A549 (cell line): ENCODE measurements around the gene AP3S2.

ENCODE experiments used
- CBX8 ChIP-seq: fragments of 200-600 bp; sonication (generic); IDR thresholded peaks from 2 replicates; pipeline ENCODE4 v1.6.1; 2016
- CTCF ChIP-seq: fragments of >200 bp; sonication (Bioruptor Twin); formaldehyde crosslinking; IDR thresholded peaks from 3 replicates; pipeline ENCODE4 v1.5.1; 2016
- FOSL2 ChIP-seq, 2 experiments: fragments of 450-650 bp in 1 of 2; fragments of >200 bp in 1 of 2; sonication (Bioruptor Twin) in 1 of 2; formaldehyde crosslinking; IDR thresholded peaks; 2 replicates each; pipeline versions ENCODE4 v1.5.0 to v1.6.1; 2016 to 2020; ENCODE audit warnings: mild to moderate bottlenecking in 1 of 2, moderate library complexity in 1 of 2
- HES2 ChIP-seq: fragments of >200 bp; sonication (Bioruptor Twin); formaldehyde crosslinking; IDR thresholded peaks from 2 replicates; pipeline ENCODE4 v1.6.1; 2016
- MYC ChIP-seq: IDR thresholded peaks from 2 replicates; pipeline ENCODE4 v1.6.1; 2012; ENCODE audit warnings: mild to moderate bottlenecking, inconsistent platforms, low read length, improper control_type of control experiment, borderline replicate concordance
- POLR2A ChIP-seq: IDR thresholded peaks from 2 replicates; pipeline ENCODE4 v1.6.1; 2012; ENCODE audit warnings: mild to moderate bottlenecking, low read length

DNA sequence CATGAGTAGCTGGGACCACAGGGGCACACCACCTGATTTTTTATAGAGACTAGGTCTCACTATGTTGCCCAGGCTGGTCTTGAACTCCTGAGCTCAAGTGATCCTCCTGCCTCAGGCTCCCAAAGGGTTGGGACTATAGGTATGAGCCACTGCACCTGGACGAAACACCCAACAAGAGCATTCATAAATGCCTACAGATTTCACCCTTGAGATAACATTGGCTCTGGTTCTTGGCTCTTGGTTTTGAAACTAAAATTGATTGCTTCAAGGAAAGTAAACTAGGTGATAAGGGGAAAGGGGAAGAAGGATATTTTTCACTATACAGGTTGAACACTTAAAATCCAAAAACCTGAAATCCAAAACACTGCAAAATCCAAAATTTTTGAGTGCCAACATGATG lies 10.3 kb downstream of the AP3S2 start:
- TF ChIP-seq MYC: no peak
- TF ChIP-seq CTCF: no peak
- no peak for TF ChIP-seq POLR2A
- no peak for TF ChIP-seq HES2
- no peak for TF ChIP-seq CBX8
- TF ChIP-seq FOSL2 (IDR thresholded peaks at IDR 0.05): no peak
- no peak for TF ChIP-seq FOSL2 (CRISPR knock-in tag; IDR thresholded peaks at IDR 0.05)
